HG03439 (cell line): Measurements from ENCODE around the gene TYRO3.
"Not testable (repeated sequence)": the region's sequence is repeated elsewhere in the genome, so short reads cannot be mapped to it uniquely, and the experiment has no call there.

Experiments
- ATAC-seq: cut with Tn5 transposase; IDR thresholded peaks from one replicate; pipeline ENCODE4 v1.9.1; 2021; ENCODE audit warnings: mild to moderate bottlenecking, moderate library complexity; ENCODE audit not compliant: unreplicated experiment

Gene TYRO3

DNA sequence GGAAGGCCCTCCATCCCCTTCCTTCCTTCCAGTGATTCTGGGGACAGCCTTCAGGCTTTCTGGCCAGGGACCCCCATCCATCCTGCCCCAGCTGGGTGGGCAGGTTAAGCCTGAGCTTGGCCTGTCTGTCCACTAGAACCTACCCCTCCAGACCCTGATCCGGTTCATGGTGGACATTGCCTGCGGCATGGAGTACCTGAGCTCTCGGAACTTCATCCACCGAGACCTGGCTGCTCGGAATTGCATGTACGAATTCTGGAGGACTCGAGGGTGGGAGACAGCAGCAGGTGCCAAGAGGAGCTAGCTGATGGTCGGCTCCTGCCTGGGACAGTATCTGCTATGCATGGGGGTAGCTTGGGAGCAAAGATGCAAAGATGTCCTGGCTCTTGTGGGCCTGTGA, 13.9 kb downstream of the TYRO3 start:
- no peak for ATAC-seq

DNA sequence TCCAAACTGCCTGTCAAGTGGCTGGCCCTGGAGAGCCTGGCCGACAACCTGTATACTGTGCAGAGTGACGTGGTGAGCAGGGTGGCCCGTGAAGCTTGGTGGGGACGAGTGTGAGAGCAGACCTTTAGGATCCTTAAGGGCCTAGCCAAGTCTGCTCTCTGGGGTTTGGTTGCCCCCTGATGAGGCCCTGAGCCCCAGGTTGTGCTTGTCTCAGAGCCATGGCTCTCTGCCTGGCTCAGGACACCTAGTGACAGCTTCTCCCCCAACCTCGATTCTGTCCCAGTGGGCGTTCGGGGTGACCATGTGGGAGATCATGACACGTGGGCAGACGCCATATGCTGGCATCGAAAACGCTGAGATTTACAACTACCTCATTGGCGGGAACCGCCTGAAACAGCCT, 14.4 kb downstream of the TYRO3 start:
- no peak for ATAC-seq

DNA sequence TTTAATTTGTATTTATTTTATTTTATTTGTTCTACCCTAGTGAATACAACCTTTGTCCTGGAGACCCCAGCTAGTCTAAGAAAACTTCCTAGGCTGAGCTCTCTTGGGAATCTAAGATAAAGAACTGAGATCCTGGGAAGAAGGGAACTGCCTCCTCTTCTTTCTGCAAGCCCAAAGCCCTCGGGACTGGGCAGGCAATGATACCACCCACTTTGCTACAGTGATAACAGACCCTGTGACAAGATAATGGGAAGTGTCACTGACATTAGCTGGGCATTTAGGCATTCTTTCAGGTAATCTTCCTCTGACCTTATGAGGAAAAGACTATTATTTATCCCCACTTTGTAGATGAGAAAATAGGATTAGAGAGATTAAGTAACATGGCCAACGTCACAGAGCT, 15.1 kb downstream of the TYRO3 start:
- no peak for ATAC-seq

DNA sequence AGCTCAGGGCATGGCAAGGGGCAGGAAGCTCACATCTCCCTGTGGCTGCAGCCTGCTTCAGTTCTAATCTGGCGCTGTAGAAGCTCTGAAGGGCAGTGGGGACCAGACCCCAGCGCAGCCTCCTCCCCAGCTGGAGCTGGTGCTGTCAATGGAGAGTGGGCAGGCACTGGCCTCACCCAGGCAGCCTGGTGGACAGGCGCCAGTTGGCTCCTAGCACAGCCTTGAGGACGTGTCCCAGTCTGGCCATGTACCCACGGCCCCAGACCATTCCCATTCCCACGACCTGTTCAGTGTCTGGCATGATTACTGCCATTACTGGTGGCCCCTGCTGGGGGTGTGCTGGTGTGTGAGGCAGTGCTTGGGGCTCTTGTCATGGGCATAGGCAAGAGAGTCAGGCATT, 16.3 kb downstream of the TYRO3 start:
- ATAC-seq = no peak

DNA sequence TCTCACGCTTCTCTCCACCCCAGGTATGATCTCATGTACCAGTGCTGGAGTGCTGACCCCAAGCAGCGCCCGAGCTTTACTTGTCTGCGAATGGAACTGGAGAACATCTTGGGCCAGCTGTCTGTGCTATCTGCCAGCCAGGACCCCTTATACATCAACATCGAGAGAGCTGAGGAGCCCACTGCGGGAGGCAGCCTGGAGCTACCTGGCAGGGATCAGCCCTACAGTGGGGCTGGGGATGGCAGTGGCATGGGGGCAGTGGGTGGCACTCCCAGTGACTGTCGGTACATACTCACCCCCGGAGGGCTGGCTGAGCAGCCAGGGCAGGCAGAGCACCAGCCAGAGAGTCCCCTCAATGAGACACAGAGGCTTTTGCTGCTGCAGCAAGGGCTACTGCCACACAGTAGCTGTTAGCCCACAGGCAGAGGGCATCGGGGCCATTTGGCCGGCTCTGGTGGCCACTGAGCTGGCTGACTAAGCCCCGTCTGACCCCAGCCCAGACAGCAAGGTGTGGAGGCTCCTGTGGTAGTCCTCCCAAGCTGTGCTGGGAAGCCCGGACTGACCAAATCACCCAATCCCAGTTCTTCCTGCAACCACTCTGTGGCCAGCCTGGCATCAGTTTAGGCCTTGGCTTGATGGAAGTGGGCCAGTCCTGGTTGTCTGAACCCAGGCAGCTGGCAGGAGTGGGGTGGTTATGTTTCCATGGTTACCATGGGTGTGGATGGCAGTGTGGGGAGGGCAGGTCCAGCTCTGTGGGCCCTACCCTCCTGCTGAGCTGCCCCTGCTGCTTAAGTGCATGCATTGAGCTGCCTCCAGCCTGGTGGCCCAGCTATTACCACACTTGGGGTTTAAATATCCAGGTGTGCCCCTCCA, 19.1 kb downstream of the TYRO3 start:
- ATAC-seq = no peak

DNA sequence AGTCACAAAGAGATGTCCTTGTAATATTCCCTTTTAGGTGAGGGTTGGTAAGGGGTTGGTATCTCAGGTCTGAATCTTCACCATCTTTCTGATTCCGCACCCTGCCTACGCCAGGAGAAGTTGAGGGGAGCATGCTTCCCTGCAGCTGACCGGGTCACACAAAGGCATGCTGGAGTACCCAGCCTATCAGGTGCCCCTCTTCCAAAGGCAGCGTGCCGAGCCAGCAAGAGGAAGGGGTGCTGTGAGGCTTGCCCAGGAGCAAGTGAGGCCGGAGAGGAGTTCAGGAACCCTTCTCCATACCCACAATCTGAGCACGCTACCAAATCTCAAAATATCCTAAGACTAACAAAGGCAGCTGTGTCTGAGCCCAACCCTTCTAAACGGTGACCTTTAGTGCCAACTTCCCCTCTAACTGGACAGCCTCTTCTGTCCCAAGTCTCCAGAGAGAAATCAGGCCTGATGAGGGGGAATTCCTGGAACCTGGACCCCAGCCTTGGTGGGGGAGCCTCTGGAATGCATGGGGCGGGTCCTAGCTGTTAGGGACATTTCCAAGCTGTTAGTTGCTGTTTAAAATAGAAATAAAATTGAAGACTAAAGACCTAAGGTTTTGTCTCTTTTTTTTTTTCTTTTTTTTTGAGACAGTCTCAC, 19.8 kb downstream of the TYRO3 start:
- no peak for ATAC-seq

DNA sequence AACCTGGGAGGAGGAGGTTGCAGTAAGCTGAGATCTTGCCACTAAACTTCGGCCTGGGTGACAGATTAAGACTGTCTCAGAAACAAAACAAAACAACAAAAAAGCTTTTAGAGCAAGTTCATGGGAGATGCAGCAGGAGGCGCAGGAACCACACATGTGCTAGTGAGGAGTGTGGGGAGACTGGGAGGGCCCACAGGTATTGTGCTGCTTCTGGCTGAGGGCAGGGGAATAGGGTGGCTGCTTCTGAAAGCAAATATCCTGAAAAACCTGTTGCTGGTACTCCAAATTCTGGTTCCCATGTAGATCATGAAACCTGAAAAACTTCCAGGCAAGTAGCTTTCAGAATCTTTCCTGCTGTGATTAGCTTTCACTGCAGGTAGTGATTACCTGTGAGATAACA, 22.1 kb downstream of the TYRO3 start:
- no peak for ATAC-seq

DNA sequence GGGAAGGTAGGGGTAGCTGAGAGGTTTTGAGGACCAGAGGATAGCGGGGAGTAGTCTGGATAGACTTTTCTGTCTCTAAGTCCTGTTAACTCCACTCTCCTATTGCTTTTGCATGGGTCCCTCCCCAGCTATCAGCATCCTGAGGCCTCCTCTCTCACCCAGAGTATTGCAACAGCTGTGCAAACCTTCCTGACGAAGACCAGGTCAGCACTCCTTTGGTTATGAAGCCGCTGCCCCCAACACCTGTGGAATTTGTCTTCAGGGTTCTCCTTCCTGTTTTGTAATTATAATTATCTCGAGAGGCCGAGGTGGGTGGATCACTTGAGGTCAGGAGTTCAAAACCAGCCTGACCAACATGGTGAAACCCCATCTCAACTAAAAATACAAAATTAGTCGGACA, 24.8 kb downstream of the TYRO3 start:
- no peak for ATAC-seq

DNA sequence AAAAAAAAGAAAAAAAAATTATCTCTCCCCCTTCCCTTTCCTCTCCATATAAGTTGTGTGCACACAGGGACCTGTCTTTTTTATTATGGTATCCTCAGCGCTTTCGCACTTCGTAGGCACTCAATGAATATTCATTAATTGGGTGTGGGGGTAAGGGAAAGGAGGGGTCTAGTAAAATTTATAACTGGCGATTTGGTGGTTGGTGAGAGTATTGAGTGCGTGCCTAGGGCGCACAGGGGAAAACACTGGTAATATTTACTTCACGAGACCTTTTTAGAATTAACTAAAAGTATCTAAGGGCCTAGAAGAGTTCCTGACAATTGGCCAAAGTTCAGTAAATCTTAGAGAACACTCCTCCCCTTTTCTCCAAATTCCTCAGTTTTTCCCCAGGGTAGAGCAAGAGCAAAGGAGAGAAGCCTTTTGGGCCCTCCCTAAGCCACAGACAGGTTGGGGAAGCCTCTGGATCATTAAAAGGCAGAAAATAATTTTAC, 25.7 kb downstream of the TYRO3 start:
- no peak for ATAC-seq

DNA sequence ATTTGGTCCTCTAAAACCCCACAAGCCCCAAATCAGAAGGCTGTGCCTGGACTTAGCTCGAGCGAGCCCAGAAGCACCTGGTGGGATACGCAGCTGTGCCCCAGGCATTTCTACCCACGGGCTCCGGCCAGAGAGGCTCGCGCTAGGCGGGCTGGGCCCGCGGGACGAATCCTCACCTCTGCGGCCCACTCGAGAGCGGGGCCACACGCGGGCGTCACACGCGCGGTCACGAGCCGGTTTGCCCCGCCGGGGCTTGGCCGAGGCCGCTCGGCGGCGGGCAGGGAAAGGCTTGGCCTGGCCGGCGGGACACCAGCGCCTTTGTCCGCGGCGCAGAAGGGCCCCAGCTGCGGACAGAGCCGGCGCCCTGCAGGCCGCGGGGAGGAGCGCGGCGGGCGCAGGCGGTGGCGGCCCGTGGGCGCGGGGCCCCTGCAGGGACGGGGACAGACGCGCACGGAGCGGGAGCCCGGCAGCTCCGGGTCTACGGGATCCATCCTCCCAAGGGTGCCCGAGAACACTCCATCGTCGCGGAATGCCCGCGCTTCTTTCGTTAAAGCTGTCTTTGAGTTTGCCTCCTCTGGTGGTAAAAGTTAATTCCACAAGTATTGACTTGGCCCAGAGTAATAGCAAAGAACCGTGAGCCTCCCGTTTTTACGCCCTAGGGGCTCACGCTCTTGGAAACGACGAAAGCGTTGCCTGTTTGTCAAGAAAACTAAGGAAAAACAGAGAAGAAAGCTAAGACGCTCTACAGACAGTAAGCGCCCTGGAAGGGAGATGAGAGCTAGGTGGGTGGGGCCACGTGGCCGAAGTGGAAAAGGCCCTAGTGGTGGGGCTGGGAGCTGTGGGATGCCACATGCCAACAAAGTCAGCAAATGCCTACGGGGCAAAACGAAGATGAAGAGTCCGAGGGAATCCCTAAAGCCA, 26.4 kb downstream of the TYRO3 start:
- no peak for ATAC-seq

DNA sequence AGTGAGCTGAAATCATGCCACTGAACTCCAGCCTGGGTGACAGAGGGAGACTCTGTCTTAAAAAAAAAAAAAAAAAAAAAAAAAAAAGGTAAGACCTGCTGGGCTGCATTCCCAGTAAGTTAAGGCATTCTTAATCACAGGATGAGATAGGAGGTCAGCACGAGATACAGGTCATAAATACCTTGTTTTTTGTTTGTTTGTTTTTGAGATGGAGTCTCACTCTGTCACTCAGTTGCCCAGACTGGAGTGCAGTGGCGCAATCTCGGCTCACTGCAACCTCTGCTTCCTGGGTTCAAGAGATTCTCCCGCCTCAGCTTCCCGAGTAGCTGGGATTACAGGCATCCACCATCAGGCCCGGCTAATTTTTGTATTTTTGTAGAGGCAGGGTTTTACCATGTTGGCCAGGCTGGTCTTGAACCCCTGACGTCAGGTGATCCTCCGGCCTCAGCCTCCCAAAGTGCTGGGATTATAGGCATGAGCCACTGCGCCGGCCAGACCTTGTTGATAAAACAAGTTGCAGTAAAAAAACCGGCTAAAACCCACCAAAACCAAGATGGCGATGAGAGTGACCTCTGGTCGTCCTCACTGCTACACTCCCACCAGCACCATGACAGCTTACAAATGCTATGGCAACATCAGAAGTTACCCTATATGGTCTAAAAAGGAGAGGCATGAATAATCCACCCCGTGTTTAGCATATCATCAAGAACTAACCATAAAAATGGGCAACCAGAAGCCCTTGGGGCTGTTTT, 27.7 kb downstream of the TYRO3 start:
- not testable (repeated sequence) for ATAC-seq

DNA sequence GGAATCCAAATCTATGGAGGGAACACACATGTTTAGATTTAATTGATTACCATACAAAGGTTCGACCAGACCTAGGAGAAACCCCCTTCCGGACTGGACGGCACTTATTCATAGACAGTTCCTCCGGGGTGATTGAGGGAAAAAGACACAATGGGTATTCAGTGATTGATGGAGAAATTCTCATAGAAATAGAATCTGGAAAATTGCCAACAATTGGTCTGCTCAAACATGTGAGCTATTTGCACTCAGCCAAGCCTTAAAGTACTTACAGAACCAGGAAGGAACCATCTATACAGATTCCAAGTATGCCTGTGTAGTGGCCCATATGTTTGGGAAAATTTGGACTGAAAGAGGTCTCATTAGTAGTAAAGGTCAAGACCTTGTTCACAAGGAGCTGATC, 30.0 kb downstream of the TYRO3 start:
- not testable (repeated sequence) for ATAC-seq

DNA sequence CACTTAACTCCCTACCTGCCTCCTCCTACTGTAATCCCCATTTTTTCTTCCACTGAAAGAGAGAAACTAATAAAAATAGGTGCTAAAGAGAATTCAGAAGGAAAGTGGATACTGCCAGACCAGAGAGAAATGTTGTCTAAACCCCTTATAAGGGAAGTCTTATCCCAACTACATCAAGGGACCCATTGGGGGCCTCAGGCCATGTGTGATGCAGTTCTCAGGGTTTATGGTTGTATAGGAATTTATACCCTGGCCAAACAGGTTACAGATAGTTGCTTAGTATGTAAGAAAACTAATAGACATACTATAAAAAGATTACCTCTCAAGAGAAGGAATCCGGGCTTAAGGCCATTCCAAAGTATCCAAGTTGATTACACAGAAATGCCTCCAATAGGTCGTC, 30.6 kb downstream of the TYRO3 start:
- not testable (repeated sequence) for ATAC-seq

DNA sequence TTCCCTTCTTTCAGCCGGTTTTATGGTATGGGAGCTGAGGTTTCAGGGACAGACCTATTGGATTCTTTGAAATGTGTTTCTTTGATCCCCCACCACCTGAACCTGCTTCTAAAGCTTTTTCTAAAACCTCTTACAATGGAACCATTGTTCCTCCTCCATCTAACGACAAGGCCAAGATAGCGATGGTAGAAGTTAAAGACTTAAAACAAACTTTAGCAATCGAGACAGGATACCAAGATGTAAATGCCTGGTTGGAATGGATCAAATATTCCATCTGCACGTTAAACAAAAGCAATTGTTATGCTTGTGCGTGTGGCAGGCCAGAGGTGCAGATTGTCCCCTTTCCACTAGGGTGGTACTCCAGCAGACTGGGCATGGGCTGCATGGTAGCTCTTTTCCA, 32.2 kb downstream of the TYRO3 start:
- ATAC-seq = not testable (repeated sequence)

DNA sequence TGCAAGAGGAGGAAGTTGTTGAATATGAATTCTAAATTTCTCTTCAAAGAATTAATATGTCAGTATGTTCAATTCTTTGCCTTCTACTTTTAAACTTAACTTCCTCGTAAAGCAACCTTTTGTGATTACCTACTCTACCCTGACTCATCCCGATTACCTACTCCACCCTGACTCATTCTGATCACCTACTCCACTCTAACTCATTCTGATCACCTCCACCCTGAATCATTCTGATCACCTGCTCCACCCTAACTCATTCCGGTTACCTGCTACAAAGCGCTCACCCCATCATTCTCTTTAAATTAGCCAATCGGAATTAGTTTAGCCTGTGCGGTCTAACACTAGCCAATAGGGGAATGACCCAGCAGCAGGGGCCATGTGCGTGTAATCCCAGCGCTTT, 33.7 kb downstream of the TYRO3 start:
- not testable (repeated sequence) for ATAC-seq

DNA sequence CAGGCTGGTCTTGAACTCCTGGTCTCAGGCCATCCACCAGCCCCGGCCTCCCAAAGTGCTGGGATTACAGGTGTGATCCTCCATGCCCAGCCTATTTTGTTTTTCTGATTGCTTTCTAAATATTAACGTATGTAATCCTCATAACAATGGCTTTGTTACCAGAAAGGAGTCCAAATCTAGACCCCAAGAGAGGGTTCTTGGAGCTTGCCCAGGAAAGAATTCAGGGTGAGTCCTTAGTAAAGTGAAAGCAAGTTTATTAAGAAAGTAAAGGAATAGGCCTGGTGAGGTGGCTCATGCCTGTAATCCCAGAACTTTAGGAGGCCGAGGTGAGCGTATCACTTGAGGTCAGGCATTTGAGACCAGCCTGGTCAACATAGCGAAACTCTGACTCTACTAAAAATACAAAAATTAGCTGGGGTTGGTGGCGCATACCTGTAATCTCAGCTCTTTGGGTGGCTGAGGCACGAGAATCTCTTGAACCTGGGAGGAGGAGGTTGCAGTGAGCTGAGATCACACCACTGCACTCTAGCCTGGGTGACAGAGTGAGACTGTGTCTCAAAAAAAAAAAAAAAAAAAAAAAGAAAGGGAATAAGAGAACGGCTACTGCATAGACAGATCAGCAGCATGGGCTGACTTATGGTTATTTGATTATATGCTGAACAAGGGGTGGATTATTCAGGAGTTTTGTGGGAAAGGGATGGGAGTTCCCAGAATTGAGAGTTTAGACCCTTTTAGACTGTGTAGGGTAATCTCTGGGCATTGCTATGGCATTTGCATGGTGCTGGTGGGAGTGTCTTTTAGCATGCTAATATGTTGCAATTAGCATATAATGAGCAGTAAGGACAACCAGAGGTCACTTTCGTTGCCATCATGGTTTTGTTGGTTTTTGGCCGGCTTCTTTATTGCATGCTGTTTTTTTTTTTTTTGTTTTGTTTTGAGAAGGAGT, 36.1 kb downstream of the TYRO3 start:
- ATAC-seq = no peak

DNA sequence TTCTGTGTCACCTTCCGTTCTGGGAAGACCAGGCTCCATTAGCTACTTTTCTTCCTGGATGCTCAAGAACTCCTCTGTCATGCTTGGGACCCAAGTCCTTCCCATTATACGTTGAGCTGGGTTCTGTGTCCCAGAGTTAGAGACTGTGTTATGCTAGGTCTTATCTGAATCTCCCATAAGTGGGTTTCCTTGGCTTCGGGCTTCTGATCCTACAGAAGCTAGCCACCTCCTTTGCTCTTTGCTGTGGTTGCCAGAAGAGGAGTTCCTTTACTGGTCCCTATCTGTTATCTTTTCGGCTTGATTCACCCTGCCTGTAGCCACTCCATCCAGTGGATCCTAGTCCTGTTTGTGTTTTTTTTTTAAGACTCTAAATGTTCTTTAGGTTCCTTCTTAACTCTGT, 38.0 kb downstream of the TYRO3 start:
- no peak for ATAC-seq

DNA sequence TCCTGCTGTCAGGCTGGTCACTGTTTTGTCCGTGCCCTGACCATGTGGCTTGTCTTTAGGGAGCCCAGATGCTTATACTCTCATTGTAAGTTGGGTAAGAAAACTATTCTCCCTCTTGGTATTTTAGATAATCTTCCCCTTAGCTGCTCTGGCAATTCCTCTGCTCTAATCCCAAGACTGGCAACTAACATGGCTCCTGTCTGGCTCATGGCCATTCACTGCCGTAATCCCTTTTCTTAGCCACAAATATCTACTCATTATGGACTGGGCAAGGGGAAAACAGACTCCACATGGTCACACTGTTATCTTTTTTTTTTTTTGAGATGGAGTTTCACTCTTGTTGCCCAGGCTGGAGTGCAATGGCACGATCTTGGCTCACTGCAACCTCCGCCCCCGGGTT, 38.8 kb downstream of the TYRO3 start:
- ATAC-seq = no peak

DNA sequence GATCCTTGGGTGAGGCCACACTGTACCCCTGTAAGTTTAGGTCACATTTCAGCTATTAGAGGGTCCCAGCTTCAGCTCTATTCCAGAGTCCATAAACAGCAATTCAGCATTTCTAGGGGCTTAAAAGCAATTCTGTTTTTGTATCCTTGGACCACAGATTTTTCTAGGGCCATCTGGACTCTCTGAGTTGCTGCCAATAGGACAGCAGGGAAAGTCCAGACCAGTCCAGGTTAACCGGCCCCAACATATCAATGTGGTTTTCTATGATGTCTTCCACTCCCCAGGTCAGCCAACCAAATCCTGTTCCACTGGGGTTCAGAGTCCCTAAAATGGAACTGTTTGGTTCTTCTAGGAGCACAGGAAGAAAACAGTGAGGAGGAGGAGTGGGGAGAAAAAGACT, 40.0 kb downstream of the TYRO3 start:
- ATAC-seq = no peak
